Esophagus muscularis mucosa (tissue), 4 donors: Measurements from ENCODE around the gene UHRF1.

Source experiments
- CTCF ChIP-seq, 3 experiments: fragments of 200-600 bp in 2 of 3; fragments of 450-650 bp in 1 of 3; sonication (generic) in 2 of 3; IDR thresholded peaks; one replicate each; pipeline ENCODE4 v1.5.1; 2017 to 2019; ENCODE audit warnings: antibody characterized with exemption in 3 of 3, mild to moderate bottlenecking in 2 of 3, moderate library complexity in 1 of 3
- EP300 ChIP-seq: sonication (generic); formaldehyde crosslinking; IDR thresholded peaks from one replicate; pipeline ENCODE4 v1.6.1; 2017; ENCODE audit warnings: antibody characterized with exemption
- POLR2A ChIP-seq: fragments of 450-650 bp; IDR thresholded peaks from one replicate; pipeline ENCODE4 v1.6.1; 2017; ENCODE audit warnings: antibody characterized with exemption, moderate library complexity, mild to moderate bottlenecking, low read depth

GRCh38 chr19:4997297-4997696 lies 88.0 kb downstream of the UHRF1 start:
- TF ChIP-seq CTCF (IDR thresholded peaks at IDR 0.05) (no peak), EP300 (no peak), POLR2A (no peak)
